RWPE1 (cell line): Measurements from ENCODE around the gene PARP1.

ENCODE experiments used
- CTCF ChIA-PET: fragments of 350-600 bp; sonication (Branson Sonifier 250); formaldehyde crosslinking; extraction: SDS; loops from one replicate; lab custom pipeline; 2021; lab: Yijun Ruan, JAX
- POLR2A ChIA-PET: fragments of 400-600 bp; formaldehyde crosslinking; extraction: SDS; loops from one replicate; lab custom pipeline; 2020; ENCODE audit warnings: antibody characterized with exemption; ENCODE audit not compliant: low non-redundant PET; lab: Yijun Ruan, JAX
- DNase-seq: peaks from one replicate; pipeline ENCODE4 v3.0.0; 2012; ENCODE audit warnings: low spot score
- H3K27ac ChIP-seq: fragments of 450-650 bp; 2 replicates; pipeline ENCODE4 v1.5.1; 2017
- TF ChIP-seq, protein P1 (sequence below): fragments of 450-650 bp; conservative IDR thresholded peaks from 2 replicates; pipeline ENCODE4 v1.5.1; 2017; ENCODE audit warnings: low read depth, mild to moderate bottlenecking

Gene PARP1

DNA sequence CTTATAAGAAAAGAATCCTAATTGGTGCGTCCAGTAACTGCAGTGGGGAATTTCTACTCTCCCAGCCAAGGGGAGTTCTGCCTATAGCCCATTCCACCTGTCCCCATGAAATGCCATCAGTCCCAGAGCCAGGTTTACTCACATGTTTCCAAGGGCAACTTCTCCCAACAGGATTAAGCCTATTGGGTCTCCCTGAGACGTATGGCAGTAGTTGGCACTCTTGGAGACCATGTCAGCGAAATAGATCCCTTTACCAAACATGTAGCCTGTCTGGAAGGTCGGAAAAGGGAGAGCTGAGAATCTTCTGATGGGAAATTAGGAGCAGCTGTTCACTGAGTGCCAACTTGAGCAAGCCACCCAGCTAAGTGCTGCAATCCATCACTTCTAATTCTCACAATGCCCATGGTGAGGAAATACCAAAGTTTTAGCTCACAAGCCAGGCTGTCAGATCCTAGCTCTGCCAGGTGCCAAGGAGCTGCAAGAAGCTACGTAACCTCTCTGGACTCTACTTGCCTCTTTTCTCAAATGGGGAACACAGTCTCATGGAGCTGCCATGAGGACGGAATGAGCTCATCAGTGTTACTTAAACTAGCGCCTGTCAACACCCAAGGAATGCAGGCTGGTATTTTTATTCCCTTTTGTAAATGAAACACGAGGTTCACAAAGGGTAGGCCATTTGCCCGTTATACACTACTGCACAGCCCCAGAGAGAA is 43.9 kb downstream of the PARP1 start:
- TF ChIP-seq, protein P1, sequence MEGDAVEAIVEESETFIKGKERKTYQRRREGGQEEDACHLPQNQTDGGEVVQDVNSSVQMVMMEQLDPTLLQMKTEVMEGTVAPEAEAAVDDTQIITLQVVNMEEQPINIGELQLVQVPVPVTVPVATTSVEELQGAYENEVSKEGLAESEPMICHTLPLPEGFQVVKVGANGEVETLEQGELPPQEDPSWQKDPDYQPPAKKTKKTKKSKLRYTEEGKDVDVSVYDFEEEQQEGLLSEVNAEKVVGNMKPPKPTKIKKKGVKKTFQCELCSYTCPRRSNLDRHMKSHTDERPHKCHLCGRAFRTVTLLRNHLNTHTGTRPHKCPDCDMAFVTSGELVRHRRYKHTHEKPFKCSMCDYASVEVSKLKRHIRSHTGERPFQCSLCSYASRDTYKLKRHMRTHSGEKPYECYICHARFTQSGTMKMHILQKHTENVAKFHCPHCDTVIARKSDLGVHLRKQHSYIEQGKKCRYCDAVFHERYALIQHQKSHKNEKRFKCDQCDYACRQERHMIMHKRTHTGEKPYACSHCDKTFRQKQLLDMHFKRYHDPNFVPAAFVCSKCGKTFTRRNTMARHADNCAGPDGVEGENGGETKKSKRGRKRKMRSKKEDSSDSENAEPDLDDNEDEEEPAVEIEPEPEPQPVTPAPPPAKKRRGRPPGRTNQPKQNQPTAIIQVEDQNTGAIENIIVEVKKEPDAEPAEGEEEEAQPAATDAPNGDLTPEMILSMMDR, result no peak
- ChIA-PET POLR2A (no interaction called here), CTCF (interaction anchor here (0.7 kb wide), 1 partner anchor 675 kb away, joined by 3 read pairs; no protein-coding TSS in a partner anchor)
- DNase-seq, result no peak
- H3K27ac ChIP-seq, result no peak overlapping the region

DNA sequence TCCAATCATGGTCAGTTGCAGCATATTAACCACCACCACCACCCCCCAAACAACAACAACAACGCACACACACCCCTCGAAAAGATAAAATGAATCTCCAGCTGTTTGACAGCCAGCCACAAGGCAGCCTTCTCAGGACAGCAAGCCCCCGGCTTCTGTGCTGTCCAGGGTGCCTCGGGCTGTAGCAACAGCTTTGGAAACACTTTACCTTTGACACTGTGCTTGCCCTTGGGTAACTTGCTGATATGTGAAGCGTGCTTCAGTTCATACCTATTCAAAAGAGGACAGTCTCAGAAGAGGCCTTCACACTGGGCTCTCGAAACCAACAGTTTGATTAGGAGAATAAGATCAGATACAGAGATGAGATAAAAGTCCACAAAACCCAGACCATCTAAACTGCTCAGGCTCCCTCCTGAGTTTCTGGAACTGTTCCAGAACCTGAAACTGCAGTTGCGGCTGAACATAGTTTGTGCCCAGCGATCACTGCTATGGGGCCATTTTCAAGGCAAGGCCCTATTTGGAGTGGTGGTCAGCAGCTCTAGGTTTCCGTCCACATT is 44.9 kb downstream of the PARP1 start:
- POLR2A ChIA-PET, result no interaction called here
- CTCF ChIA-PET, result interaction anchor here (0.6 kb wide), 1 partner anchor 10 kb away, joined by 3 read pairs; no protein-coding TSS in a partner anchor
- no peak overlapping the region for H3K27ac ChIP-seq
- no peak for DNase-seq
- TF ChIP-seq, protein P1, result no peak

DNA sequence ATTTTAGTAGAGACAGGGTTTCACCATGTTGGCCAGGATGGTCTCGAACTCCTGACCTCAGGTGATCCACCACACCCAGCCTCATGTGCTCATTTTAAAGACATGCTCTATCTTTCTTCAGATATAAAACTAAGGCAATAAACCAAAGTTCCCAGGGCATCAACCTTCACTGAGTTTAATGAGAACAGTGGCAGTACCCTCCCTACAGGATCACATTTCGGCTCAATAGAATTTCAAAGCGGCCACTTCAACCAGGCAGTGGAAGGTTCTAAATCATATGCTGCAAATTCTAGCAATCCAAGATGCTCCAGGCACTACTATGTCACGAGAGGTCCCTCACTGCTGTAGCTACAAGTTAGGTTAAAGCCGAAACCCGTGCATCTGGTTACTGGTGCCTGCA is 45.5 kb downstream of the PARP1 start:
- no peak overlapping the region for H3K27ac ChIP-seq
- TF ChIP-seq, protein P1, result no peak
- POLR2A ChIA-PET, result no interaction called here
- no peak for DNase-seq
- CTCF ChIA-PET, result interaction anchor here (0.6 to 1.0 kb wide), 3 partner anchors 39 to 237 kb away, joined by 3 read pairs; no protein-coding TSS in a partner anchor

DNA sequence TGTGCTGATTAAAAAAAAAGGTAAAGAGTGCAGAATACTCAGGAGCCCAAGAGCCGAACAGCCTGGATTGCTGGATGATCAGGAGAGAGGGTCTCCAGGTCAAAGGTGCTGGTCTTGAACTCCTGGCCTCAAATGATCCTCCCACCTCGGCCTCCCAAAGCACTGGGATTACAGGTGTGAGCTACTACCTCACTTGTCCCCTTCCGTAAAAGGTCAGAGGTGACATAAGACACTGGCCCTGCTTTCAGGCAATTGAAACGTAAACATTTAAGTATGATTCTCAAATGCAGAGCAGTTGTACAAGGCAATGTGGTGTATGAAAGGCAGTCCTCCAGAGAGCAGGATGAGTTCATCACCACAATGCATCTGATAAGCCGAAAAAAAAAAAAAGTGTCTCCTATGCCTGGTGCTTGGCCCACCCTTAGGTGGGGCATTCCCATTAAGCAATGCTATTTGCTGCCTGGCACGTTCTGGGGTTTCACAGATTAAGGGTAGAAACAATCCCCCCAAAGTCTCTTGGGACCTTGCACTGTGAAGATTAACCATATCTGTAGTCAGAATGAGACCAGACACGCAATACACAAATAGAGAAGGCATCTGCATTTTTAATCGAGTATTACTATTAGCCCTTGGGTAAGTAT is 47.7 kb downstream of the PARP1 start:
- H3K27ac ChIP-seq, result no peak overlapping the region
- ChIA-PET POLR2A (no interaction called here), CTCF (no interaction called here)
- TF ChIP-seq, protein P1, result no peak
- no peak for DNase-seq

DNA sequence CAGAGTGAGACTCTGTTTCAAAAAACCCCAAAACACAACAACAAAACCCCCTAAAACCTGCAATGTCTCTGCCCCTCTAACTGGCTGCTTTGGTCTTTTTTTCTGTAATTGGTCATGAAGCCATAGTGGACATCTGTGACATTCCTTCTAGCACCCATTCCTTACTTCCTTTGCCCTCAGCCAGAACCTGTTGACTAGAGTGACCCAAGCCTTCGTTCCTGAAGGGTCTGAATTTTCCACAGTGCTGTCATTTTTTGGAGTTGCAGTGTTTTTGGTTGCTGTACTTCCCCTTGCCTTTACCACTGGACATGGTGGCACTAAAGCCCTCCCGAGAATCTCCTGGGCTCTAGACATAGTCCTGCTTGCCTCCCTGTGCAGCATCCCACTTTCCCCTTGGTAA is 50.5 kb downstream of the PARP1 start:
- ChIA-PET POLR2A (no interaction called here), CTCF (no interaction called here)
- TF ChIP-seq, protein P1, result no peak
- DNase-seq, result no peak
- H3K27ac ChIP-seq, result no peak overlapping the region

DNA sequence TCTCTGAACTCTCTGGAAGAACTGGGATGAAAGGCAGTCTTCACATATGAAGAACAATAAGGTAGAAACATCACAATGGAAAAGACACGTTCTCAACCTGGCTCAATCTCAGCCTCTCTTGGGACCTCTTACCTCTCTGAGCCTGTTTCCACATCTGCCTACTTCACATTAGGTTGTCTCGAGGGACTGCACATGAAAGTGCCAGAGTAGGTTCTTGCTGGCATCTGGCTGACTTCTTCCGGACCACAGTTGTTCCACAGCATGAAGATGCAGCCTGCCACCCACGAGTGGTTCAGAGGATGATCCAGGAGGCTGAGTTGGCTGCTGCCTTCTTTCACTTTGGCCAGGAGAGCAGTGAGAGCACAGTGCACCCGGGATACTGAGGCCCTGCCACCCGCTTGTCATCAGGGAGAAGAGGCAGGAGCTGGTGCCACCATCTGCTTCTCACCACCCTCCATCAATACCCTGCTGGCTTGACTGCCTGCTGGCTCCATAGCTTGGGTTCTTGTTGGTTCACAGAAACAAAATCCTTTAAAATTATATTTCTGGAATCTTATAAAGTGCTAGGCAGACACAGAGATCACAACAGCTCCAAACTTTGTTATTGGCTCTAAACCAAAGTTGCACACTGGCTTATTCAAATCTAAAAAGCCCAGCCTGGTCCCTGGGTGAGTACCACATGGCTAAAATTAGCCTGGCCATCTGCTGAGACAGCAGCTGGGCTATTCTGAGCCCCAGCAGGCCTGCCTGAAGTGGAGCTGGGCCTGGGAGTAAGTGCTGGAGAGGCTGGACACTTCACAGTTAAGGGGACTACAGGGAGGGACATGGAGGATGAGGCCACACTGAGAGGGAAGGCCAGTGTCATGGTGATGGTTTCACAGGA is 52.0 kb downstream of the PARP1 start:
- DNase-seq, result no peak
- POLR2A ChIA-PET, result no interaction called here
- H3K27ac ChIP-seq, result no peak overlapping the region
- TF ChIP-seq, protein P1, result no peak
- CTCF ChIA-PET, result no interaction called here
